NB4 (cell line): Measurements from ENCODE around the gene ILF2.
A peak's percentile ranks its signal among the peaks of the same experiment; 100 is the strongest.

Experiments
- DNase-seq: peaks from one replicate; pipeline ENCODE4 v3.0.0; 2010; ENCODE audit warnings: low read depth
- H3K4me3 ChIP-seq: one replicate; pipeline ENCODE4 v1.5.1; 2011; ENCODE audit warnings: mild to moderate bottlenecking, low read depth, low read length, moderate library complexity
- MYC ChIP-seq: IDR thresholded peaks from 2 replicates; pipeline ENCODE4 v1.6.1; 2011; ENCODE audit warnings: low read depth, low read length
- POLR2A ChIP-seq: IDR thresholded peaks from 2 replicates; pipeline ENCODE4 v1.6.1; 2011; ENCODE audit warnings: mild to moderate bottlenecking; ENCODE audit not compliant: insufficient read length; ENCODE audit errors: extremely low read depth
- TF ChIP-seq, protein P1 (sequence below): IDR thresholded peaks from 2 replicates; pipeline ENCODE4 v1.6.1; 2011; ENCODE audit warnings: low read depth, low read length
- TF ChIP-seq, protein P2 (sequence below): IDR thresholded peaks from one replicate; pipeline ENCODE4 v1.5.1; 2012; ENCODE audit warnings: low read depth, low read length

ILF2 gene

DNA sequence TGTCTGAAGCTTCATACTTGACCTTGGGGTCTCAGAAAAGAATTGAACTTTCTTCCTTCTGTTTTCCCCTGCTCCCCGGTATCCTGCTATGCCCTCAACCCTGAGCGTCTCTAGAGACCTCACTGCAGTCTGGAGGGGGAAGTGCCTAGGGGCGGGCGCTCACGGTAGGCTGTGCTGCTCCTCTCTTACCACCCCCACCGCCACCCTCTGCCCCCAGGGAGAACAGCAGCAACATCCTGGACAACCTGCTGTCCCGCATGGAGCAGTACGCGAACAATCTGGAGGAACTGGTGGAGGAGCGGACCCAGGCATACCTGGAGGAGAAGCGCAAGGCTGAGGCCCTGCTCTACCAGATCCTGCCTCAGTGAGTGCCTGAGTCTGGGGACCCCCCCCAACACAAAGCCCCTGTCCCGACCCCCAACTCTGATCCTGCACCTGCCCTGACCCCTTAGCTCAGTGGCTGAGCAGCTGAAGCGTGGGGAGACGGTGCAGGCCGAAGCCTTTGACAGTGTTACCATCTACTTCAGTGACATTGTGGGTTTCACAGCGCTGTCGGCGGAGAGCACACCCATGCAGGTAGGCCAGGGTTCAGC lies 18.0 kb upstream of the ILF2 start:
- no peak for TF ChIP-seq POLR2A
- TF ChIP-seq MYC, result no peak
- TF ChIP-seq, protein P1, sequence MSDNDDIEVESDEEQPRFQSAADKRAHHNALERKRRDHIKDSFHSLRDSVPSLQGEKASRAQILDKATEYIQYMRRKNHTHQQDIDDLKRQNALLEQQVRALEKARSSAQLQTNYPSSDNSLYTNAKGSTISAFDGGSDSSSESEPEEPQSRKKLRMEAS, result no peak
- TF ChIP-seq, protein P2, sequence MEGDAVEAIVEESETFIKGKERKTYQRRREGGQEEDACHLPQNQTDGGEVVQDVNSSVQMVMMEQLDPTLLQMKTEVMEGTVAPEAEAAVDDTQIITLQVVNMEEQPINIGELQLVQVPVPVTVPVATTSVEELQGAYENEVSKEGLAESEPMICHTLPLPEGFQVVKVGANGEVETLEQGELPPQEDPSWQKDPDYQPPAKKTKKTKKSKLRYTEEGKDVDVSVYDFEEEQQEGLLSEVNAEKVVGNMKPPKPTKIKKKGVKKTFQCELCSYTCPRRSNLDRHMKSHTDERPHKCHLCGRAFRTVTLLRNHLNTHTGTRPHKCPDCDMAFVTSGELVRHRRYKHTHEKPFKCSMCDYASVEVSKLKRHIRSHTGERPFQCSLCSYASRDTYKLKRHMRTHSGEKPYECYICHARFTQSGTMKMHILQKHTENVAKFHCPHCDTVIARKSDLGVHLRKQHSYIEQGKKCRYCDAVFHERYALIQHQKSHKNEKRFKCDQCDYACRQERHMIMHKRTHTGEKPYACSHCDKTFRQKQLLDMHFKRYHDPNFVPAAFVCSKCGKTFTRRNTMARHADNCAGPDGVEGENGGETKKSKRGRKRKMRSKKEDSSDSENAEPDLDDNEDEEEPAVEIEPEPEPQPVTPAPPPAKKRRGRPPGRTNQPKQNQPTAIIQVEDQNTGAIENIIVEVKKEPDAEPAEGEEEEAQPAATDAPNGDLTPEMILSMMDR, result no peak
- H3K4me3 ChIP-seq, result no peak overlapping the region
- DNase-seq, result peak; percentile 81

DNA sequence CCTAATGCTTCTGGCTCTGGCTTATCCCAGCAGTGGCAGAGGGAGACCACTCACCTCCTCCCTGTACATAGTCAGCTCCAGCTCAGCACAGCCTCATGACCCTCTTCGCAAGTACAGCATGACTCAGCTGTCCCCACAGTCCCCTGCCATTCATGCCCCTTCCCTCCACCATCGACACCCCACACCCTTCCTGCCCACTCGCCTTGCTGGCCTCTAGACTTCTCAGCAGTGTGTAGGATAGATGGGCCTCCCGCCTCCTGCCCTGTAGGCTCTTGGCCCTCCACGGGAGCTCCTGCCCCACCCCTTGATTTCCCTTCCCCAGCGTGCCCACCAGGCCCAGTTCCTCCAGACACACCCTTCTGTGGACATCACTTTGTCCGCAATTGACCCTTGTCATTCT lies 17.5 kb upstream of the ILF2 start:
- TF ChIP-seq, protein P2, result no peak
- TF ChIP-seq, protein P1, result 0 out of 2 replicates have a peak, but pooled peaks have one; percentile 17
- TF ChIP-seq MYC, result no peak
- peak; percentile 48 for DNase-seq
- H3K4me3 ChIP-seq, result no peak overlapping the region

DNA sequence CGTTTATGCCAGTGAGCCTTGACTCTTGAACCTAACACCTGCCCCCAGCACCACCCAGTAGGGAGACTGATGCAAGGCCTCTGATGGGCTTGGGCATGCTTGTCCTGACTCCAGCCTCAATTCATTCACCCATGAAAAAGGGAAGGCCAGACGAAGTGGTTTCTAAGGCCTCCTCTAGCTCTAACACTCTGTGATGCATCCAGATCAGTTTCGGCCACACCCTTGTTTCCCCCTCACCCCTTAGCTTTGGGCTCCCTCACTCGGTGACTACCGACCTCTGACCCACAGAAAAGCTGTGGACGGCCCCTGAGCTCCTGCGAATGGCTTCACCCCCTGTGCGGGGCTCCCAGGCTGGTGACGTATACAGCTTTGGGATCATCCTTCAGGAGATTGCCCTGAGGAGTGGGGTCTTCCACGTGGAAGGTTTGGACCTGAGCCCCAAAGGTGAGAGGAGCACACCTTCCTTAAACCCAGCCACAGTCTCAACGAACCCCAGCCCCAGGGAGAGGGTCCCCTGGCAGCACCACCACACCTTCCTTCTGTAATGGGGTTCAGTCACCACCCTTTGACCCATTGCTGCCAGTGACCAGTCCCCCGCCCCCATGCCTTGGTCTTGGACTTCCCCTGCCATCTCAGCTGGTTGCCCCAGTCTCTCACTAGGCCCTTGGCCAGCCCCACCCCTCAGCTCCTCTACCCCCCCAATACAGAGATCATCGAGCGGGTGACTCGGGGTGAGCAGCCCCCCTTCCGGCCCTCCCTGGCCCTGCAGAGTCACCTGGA lies 16.7 kb upstream of the ILF2 start:
- no peak overlapping the region for H3K4me3 ChIP-seq
- DNase-seq, result no peak
- TF ChIP-seq, protein P2, result no peak
- TF ChIP-seq, protein P1, result no peak
- no peak for TF ChIP-seq MYC
- TF ChIP-seq POLR2A, result no peak

DNA sequence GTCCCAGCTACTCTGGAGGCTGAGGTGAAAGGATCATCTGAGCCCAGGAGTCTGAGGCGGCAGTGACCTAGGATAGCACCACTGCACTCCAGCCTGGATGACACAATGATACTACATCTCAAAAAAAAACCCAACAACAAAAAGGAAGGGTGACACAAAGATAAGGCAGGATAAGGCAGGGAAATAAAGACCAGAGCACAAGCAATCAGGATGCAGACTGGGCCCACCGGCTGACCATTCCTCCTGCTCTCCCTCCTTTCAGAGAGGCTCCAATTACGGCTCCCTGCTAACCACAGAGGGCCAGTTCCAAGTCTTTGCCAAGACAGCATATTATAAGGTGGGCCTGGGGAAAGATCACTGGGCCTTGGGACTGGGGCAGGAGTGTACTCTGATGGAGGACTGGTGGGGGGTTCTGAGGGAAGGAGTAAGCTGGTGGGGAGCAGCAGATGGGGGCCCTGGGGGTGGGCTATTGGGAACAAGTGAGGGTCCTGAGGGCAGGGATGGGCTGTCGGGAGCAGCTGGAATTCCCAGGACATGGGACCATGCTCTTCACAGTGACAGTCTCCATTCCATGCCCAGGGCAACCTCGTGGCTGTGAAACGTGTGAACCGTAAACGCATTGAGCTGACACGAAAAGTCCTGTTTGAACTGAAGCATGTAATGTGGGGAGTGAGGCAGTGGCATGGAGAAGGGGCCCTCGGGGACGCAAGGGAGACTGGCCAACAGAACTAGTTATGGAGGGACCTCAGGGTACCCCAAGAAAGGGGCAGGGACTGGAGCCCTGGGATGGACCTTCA lies 14.9 kb upstream of the ILF2 start:
- TF ChIP-seq POLR2A (no peak), MYC (no peak)
- TF ChIP-seq, protein P2, result no peak
- TF ChIP-seq, protein P1, result no peak
- H3K4me3 ChIP-seq, result no peak overlapping the region
- DNase-seq, result no peak

DNA sequence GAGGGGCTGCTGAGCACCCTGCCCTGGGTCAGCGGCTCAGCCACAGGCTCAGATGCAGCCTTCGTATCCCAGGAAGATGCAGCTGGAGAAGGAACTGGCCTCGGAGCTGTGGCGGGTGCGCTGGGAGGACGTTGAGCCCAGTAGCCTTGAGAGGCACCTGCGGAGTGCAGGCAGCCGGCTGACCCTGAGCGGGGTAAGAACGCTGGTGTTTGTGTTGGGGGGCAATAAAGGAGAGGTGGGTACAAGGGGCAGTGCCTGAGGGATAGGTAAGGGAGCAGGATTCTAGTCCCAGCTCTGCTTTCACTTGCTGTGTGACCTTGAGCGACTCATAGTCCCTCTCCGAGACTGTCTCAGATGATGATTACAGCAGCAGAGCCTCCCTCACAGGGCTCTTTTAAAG lies 14.1 kb upstream of the ILF2 start:
- no peak overlapping the region for H3K4me3 ChIP-seq
- no peak for TF ChIP-seq MYC
- no peak for TF ChIP-seq POLR2A
- TF ChIP-seq, protein P1, result no peak
- TF ChIP-seq, protein P2, result no peak
- DNase-seq, result no peak
